ENCODE results near the gene SRGAP1.

Gene SRGAP1

DNA sequence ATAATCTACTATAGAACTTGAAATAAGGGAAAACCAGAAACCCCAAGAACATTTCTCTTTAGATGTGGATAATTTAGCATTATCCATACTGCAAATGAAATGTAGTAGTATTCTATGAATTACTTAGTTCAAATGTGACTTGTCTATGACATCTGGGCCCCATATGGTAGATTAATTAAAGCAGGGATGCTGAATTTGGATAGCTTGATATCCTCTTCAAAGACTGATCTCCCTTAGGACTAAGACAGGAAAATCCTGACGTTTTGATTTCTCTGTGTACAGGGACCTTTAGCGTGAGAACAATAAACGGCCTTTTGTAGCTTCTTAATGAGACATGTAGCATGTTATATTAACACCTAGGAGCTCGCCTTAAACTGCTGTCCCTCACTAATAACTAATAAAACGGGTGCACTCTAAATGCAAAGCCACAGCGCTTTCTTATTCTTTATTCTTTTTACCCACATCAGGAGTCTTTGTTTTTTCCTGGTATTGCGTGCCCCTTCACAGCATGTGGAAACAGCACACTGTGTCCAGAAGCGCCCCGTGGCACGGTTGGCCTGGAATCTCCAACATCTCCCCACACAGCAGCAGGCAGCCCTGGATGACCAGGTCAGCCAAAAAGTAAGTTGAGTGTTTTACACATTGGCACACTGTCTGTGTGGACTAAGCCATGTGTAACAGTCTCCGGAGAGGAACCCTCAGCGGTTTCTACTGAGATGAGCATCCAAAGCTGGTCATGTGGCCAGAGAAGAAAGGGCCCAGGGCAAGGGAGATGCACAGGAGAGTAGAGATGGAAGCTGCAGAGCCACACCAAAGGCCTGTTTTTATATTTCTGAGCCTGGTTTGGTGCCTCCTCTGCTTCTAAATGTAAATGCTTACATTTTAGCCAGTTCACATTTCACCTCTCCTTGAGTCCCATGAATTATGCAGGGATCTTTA is 93.1 kb downstream of the SRGAP1 start:
- no peak for DNase-seq (ENCODE audit: low read depth)

DNA sequence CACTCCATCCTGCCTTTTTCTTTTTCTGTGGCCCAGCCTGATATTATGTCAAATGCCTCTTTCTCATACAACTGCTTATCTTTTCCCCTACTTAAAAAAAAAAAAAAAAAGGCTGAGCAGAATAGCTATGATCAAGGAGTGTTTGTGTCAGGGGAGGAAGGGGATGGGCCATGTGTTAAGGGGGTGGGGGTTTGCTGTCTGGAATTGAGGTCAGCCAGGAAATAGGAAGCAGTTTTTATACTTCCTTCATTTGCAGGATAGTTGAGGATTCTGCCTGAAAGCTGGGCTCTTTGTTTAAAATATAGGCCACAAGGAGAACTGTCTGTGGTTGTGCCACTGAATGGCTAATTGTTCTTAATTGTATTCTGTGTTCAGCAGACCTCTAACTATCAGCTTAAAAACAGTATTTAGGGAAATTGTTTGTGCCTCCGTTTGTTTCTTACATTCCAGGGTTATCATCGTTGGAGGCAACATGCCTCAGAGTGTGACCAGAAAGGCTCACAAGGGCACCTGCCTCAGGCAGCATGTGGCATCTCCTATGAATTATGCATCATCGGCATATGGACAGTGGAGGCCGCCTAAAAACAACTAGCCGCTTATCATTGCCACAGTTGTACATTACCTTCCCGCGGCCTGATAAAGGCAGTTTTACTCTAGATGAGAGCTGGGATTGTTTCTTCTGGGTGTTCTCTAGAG is 96.0 kb downstream of the SRGAP1 start:
- DNase-seq (ENCODE audit: low read depth): no peak

DNA sequence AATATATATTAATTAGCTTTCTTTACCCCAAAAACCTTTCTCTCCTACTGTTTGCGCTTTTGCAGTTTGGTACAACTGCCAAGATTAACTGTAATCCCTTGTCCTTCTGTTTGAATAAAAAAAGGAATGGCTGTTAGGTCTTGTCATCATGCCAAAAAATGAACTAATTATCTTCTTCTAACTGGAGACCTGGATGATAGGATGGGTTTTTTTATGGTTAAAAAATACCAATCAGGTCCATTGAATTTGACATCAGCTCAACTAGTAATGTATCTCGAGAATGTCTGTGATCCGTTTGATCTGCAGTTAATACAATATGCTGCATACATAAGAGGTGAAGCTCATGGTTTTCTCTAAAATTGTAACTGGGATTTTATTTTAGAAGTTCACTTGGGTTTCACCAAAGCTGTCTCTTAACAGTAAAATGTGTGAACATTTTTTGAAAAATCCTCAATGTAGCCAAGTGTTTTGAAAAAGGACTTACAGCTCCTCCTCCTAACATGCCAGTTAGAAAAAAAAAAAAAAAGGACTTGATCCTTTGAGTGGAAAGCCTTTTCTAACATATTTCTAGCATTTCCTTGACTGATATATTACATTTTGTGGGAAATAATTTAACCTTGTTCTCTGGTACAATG is 96.8 kb downstream of the SRGAP1 start:
- DNase-seq (ENCODE audit: low read depth): no peak

DNA sequence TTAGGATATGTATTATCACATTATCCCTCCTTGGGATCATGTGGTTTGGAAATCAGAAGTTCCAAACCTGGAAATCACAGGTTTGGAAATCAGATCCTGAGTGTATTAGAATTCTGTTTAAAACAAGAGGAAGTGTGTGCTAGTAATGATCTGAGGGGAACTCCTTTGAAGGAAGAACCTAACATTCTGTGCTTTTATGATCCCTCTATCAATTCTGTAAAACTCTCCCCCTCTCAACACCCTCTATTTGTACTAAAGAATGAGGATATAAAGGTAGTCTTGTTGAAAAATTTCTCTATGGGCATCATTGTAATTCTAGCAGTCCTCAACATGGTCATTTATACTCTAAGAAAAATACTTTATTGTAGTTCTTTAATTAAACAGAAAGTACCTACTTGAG is 97.4 kb downstream of the SRGAP1 start:
- DNase-seq (ENCODE audit: low read depth): no peak

DNA sequence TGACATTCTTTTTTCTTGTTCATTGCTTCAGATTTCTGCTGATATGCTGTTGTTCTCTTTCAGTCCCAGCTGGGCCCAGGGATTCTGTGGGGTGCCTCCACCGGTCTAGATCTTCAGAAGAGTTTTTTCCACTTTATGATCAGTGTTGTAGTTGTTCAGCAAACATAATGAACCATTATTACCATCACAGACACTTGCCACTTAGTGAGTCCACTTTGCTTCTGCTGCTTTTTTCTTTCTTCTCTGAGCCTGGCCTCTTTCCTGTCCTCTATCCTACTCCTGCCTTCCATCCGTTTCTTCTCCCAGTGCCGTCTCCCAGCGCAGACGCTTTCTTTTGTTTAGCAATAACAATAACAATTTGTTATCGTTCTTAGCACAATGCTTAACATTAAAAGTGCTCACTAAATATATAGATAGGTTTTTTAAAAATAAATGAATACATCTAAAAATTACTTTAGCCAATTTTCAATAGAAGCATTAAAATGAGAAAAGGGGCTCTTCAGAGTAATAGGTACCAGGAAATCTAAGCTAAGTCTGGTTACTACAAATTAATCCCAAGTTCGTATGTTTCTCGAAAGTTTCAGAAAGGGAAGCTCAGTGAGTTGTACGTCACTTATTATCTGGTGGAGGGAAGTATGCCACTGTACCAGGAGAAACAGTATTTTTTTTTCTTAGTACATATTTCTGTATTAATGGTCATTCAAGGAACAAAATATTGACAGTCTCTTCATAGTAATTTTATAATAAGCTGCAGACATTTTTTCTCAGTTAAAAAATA is 98.2 kb downstream of the SRGAP1 start:
- DNase-seq (ENCODE audit: low read depth): no peak

DNA sequence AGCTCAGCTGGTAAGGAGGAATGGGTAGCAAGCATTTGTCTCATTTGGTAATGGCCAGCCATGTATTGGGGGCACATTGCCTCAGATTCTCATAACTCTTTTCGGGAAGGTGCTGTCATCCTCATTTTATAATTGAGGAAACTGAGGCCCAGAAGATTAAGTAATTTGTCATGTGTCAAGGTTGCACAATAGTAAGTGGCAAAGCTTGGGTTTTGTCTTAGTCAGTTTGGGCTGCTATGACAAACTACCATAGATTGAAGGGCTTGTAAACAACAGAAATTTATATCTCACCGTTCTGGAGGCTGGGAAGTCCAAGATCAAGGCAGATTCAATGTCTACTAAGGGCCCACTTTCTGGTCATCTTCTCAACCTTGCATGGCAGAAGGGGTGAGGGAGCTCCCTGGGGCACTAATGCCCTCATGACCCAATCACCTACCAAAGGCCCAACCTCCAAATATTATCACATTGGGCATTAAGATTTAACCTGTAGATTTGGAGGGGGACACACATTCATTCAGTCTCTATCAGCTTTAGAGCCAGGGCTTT is 99.6 kb downstream of the SRGAP1 start:
- DNase-seq (ENCODE audit: low read depth): no peak

DNA sequence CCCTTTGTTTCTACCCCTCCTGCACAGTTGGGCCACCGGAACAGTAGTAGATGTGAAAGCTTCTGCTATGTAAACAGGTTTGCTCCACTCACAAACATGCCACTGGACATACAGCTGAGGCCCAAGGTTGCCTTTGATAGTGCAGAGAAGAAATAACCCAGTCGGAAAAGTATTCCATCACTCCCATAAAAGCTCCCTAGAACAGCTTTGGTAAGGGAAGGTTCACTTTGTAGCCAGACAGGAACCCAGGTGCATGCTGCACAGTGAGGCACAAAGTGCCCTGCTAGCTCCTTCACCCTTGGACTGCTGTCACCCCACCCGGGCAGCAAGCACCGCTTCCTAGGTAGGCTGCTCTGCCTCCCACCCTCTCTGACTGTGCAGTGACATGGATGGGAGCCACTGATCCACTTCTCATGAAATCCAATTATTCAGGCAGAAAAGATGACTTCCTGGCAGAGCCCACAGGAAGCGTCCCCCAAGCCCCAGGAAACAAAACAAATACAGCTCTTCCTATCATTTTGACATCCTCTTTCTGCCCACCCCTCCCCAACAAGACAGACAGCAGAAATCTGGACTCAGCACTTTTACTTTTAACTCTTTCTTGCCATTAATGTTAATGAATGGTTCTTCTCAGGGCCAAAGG is 100.2 kb downstream of the SRGAP1 start:
- DNase-seq (ENCODE audit: low read depth): no peak

DNA sequence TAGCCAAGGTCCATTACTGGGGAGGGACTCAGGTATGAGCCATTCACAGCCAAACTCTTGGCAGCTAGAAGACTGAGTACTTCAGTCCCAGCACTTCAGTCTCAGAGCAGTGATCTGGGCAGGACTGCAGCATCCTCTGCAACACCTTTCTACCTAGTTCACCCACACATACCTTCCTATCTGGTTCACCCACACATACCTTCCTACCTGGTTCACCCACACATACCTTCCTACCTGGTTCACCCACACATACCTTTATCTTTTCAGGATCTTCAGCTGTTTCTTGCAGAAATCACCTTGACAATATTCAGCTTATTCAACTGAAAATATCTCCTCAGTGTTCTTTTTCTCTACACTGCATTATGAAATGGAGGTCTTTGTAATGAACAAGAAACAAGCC is 101.3 kb downstream of the SRGAP1 start:
- DNase-seq (ENCODE audit: low read depth): no peak

DNA sequence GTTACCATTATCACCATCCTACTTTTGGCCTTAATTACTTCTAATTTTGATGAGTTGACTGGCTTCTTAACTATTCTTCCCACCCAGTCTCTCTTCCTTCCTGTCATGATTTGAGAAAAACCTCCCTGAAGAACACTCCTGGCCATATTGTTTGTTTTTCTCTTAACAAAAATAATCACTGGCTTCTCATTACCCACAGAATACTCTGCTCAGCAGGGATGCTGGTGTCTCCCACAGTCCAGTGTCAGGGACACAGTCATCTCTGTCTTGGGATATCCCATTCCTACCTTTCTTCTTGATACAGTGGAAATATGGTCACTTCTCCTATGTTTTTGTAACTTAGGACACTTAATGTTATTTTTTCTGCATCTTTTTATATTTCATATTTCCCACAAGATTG is 103.7 kb downstream of the SRGAP1 start:
- no peak for DNase-seq (ENCODE audit: low read depth)

DNA sequence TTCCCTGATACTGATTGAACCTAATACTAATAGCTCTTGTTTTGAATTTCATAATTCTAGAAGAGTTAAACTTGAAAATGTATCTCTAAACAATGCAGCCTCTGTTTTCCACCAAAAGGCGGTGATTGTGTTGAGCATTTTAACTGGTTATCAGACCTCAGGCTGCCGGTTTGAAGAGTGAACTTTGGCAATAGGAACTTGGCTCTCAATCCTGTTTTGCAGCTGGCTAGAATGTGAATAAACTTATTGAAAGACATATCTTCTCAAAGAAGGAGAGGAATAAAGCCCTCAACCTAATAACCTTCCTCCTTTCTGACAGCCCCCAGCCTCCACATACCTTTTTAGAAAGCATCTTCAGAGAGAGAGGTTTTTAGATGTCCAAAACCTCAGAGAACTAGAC is 105.4 kb downstream of the SRGAP1 start:
- peak; percentile 16 for DNase-seq (ENCODE audit: low read depth)

DNA sequence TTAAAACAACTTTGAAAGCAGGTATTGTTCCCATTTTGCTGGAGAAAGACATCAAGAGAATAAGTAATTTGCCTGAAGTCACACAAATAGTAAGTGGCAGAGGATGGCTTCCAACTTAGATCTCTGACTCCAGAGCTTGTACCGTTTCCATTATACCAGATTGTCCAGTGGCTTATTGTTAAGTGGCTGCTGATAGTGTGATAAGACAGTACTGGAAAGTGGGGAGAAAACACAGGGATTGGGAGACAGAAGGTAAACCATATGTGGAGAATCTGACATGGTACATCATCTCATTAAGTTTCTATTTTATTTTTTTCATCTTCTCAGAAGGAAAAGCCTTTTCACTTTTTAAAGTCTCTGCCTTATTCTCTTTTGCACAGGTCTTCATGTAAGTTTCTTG is 108.5 kb downstream of the SRGAP1 start:
- DNase-seq (ENCODE audit: low read depth): no peak

DNA sequence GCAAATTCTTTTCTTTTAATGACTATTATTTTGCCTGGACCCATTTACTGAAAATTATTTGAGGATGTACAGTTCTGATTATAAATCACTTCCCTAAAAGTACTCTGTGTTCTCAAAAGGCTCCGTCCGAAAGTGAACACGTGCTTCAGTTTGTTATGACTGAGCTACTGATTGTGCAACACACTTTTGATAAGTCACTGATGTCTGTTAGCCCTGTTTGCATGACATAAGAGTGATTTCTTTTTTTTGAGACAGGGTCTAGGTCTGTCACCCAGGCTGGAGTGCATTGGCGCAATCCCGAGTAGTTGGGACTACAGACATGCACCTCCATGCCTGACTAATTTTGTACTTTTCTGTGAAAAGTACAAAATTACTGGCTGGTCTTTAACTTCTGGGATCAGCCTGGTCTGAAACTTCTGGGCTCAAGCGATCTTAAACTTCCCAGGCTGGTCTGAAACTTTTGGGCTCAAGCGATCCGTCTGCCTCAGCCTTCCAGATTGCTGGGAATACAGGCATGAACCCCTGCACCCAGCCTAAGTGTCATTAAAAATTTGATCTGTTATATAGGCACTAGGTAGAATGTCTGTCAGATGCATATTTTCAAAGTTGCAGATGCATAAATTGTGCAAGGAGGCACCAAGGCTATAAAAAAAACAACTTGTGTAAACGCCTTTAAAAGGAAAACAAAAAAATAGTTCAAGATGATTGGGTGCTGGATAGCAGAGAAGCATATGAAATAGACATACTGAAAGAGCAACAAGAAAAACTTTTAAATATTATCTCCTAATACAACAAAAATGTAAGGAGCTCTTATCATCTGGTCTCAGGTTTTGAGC is 111.5 kb downstream of the SRGAP1 start:
- DNase-seq (ENCODE audit: low read depth): peak; percentile 93

DNA sequence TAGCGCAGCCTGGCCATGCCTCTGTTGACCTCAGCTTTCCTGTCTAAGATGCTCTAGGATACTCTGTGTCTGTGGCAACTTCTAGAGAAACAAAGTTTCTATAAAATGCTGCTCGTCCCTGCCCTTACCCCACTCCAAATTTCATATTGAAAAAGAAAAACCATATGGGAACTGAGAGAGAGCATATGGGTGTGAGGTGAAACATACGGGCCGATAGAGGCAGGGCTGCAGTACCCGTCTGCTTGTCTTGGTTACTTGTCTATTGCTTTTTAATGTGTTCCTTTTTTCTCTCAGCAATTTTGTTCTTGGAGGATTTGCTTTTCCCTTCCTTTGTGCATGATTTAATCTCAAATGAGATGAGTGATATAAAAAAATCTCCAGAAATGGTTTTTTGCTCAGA is 113.0 kb downstream of the SRGAP1 start:
- DNase-seq (ENCODE audit: low read depth): no peak

DNA sequence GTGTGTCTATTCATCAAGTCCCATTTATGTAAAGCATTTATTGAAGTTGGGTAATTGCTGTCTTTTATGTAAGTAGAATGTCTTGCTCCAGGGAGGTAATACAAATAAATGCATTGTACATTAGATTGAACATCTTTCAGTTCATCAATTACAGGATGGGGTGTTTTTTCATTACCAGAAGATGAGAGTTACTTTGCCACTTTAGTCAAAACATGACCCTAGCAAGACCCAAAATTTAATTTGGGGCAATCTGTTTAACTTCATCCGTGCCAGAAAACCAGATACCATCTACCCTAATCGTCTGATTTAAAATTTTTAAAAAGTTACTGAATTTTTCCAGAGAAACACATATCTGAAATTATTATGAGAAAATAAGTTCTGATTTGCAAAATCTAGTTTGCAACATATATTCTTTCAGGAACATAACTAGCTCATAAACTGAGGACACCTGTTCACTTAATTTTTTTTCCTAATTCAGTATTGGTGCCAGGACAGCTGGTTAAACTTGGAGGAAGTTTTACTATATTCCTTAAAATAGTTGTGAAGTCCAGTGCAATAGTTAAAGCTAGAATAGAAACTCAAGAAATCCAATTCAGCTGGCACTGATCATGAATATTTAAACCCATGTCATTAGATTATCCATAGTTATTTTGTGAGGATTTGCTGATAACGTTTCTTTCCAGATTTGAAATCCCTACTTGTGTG is 114.5 kb downstream of the SRGAP1 start:
- no peak for DNase-seq (ENCODE audit: low read depth)

DNA sequence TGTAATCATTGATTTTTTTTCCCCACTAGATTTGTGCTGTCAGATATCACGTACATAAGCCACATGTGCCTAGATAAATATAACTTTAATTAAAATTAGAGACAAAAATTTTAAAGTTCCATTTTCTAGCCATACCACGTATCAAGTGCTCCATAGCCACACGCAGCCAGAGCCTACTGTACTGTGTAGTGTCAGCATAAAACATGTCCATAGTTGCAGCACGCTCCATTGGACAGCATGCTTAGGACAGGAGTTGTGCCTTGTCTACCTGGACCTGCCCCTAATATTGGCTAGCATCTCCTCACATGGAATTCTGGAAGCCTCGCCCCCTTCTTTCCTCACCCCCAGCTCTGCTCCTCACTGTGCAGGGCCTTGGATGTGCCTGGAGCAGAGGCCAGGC is 116.5 kb downstream of the SRGAP1 start:
- no peak for DNase-seq (ENCODE audit: low read depth)

DNA sequence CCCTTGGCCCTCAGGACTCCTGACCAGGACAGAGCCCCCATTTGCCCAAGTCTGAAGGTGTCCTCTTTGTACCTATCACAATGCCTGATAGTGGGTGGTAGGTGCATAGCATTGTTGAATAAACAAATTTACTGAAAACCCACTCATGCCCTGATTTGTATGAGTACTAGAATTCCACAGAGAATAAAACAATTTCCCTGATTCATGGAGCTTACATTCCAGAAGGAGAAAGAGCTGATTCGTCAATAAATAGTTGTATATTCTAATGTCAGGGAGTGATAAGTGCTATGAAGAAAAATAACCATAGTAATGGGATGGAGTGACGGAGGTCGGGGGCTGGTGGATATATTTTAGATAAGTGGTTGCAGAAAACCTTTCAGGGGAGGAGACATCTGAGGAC is 117.0 kb downstream of the SRGAP1 start:
- no peak for DNase-seq (ENCODE audit: low read depth)

DNA sequence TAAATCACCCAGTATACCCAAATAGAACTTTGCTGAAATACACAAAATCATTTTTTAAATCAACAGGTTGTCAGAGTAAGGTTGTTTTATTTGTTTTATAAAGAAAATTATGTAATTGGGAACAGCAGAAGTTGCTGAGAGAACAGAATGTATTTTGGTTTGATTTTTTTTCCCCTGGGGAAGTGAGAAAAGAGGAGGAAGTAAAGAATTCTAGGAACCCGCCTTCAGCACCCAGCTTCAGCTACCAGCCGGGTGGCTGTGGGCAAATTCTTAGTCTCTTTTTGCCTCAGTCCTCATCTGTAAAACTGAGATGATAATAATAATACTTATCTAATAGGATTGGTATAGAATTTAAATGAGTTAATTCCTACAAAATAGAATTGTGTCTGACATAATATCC is 119.4 kb downstream of the SRGAP1 start:
- DNase-seq (ENCODE audit: low read depth): no peak

DNA sequence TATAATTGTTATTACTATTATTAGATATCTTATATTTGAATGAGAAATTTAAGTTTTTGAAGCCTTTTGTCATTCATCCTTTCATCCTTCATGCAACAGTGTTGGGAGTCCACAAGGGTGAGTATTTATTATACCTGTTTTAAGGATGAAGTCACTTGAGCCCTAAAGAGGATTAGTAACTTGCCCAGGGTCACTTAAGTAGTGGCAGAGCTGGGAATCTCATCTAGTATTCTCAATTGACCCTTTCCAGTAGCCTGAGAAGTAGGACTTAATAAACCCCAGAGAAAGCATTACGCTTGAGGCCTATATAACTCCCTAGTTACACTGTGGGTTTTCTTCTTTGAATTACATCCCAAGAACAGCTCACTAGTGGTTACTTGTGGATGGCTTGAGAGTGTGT is 119.8 kb downstream of the SRGAP1 start:
- DNase-seq (ENCODE audit: low read depth): no peak

DNA sequence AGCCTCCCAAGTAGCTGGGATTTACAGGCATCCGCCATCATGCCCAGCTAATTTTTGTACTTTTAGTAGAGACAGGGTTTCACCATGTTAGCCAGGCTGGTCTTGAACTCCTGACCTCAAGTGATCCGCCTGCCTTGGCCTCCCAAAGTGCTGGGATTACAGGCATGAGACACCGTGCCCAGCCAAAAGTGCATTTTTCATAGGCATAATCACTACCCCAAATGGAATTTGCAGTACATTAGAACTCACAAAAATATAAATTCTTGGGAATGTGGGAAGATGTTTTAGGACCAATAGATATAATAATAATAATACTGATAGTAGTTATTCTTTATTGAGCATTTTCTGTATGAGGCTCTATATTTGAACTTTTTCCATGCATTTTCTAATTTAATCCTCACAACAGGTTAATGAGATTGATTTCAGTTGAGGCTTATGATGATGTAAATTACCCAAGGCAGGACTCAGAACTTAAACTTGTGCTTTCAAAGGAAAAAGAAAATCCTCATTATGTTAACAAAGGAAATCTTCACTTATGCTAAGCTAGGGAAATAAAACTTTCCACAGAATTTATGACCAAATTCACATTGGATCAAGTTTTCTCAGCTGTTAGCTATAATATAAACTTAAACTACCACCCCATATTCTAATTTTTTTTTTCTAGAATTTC is 121.6 kb downstream of the SRGAP1 start:
- peak; percentile 8 for DNase-seq (ENCODE audit: low read depth)
